H1 (cell line): Measurements from ENCODE around the gene FZD8. TPM values are rescaled to one million over a fixed set of nuclear protein-coding genes. Genes with fewer than 3 reads are reported as not detected.

ENCODE experiments used
- ASH2L ChIP-seq: fragments of 200-600, 300-600 bp; sonication (generic); IDR thresholded peaks from one replicate; pipeline ENCODE4 v1.7.1; 2017; ENCODE audit warnings: low read length
- ATF2 ChIP-seq: IDR thresholded peaks from 2 replicates; pipeline ENCODE4 v1.6.1; 2012; ENCODE audit warnings: low read length, inconsistent platforms
- ATF3 ChIP-seq: IDR thresholded peaks from 2 replicates; pipeline ENCODE4 v1.6.1; 2011; ENCODE audit warnings: low read depth, mild to moderate bottlenecking, low read length; ENCODE audit not compliant: insufficient read depth
- GABPA ChIP-seq: IDR thresholded peaks from 2 replicates; pipeline ENCODE4 v1.6.1; 2011; ENCODE audit warnings: mild to moderate bottlenecking, low read length, moderate library complexity, borderline replicate concordance; ENCODE audit not compliant: insufficient read depth
- JUN ChIP-seq: IDR thresholded peaks from 2 replicates; pipeline ENCODE4 v1.6.1; 2011; ENCODE audit warnings: low read depth, mild to moderate bottlenecking, improper control_type of control experiment, low read length
- KDM1A ChIP-seq: fragments of 200-600, 300-600 bp; sonication (generic); IDR thresholded peaks from 2 replicates; pipeline ENCODE4 v1.7.1; 2016; ENCODE audit warnings: mild to moderate bottlenecking, low read length, borderline replicate concordance
- RXRA ChIP-seq: IDR thresholded peaks from 2 replicates; pipeline ENCODE4 v1.6.1; 2011; ENCODE audit warnings: low read depth, mild to moderate bottlenecking, low read length, moderate library complexity; ENCODE audit not compliant: insufficient read depth
- SAP30 ChIP-seq: fragments of 300-600 bp; sonication (generic); IDR thresholded peaks from 2 replicates; pipeline ENCODE4 v1.7.1; 2012; ENCODE audit warnings: low read length, moderate library complexity, mild to moderate bottlenecking, inconsistent platforms; ENCODE audit not compliant: insufficient read depth, insufficient replicate concordance
- SIX5 ChIP-seq: IDR thresholded peaks from 2 replicates; pipeline ENCODE4 v1.6.1; 2011; ENCODE audit warnings: mild to moderate bottlenecking, low read depth, low read length
- SUZ12 ChIP-seq: fragments of 200-600 bp; sonication (generic); IDR thresholded peaks from 2 replicates; pipeline ENCODE4 v1.6.1; 2012; ENCODE audit warnings: mild to moderate bottlenecking, inconsistent platforms, low read length, moderate library complexity, mixed read lengths
- TBP ChIP-seq: IDR thresholded peaks from 2 replicates; pipeline ENCODE4 v1.6.1; 2011; ENCODE audit warnings: low read depth, low read length, improper control_type of control experiment
- ZNF274 ChIP-seq: IDR thresholded peaks from 2 replicates; pipeline ENCODE4 v1.7.0; 2012; ENCODE audit warnings: low read length, borderline replicate concordance; ENCODE audit errors: extremely low read depth
- polyA plus RNA-seq, 7 experiments: library from polyadenylated mRNA; depleted of rRNA in 3 of 7; stranded (reverse) in 5 of 7; unstranded in 2 of 7; fragments of >200 nt in 5 of 7; fragments of 200-250 nt in 2 of 7; gene quantifications; 1 replicate in 5 of 7; 2 replicates in 1 of 7; 4 replicates in 1 of 7; pipeline versions ENCODE4 v1.2.1 to v1.2.3, GENCODE V29; 2011 to 2013; ENCODE audit warnings: missing spikeins in 2 of 7, mixed read lengths in 2 of 7
- total RNA-seq: library from RNA; stranded (reverse); fragmentation: NEBNext Ultra II Directional; extraction: Animal tissue kit (Norgen Biotek cat#: 25700); gene quantifications from 2 replicates; pipeline ENCODE4 v1.2.1, GENCODE V29; 2021

FZD8 gene
- total and polyA plus RNA-seq, 2 of the 8 experiments (the other 6 are each of a cell fraction or from before 2014, with no cell fraction given) = 4.8 to 7.1 TPM

- TF ChIP-seq ATF3 (no peak), SUZ12 (no peak), ATF2 (no peak), SAP30 (no peak), ASH2L (peak; percentile 75), JUN (no peak), KDM1A (no peak), RXRA (no peak), ZNF274 (no peak), SIX5 (no peak), TBP (peak; percentile 77), GABPA (no peak)
These were observed at the start of gene FZD8 (continued) for GRCh38 chr10:35642035-35642792.
